ENCODE results near the gene ZNF423. TPM values are rescaled to one million over a fixed set of nuclear protein-coding genes. Genes with fewer than 3 reads are reported as not detected.

The ZNF423 gene
- total and polyA plus RNA-seq, 2 of the 13 experiments (the other 11 are each of a cell fraction or from before 2014, with no cell fraction given), result 0.07 to 0.31 TPM

DNA sequence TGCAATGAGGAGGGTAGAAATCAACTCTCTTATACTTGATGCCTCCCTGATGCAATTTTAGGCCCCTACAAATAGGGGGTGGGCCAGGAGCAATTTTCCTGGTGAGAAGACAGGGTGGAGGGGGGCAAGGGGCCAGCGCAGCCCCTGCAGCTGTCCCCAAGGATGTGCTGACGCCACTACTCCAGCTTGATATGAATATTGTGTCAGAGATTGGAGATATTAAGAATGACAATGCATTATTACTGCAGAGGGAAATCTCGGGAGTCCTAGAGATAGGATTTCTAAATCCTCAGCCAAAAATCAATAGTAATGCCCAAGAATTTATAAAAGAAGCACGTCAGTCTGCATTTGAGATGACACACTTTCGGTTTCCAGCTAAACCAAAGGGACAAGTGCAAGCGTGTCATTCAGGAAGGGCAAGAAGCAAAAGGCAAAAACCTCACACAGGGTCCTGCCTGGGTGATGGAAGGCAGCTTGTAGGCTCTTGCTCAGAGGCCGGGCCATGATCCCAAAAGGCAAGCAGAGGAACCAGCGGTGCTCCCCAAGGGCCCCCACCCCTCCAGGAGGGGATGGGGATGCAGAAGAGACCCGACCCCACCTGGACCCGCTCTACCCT lies 303.5 kb downstream of the ZNF423 start:
- Histone ChIP-seq H3K9me3 (ENCODE audit: low read length) (no peaks in the 10 kb centered on the region), H4K20me1 (ENCODE audit: insufficient read depth, low read length) (no peaks in the 10 kb centered on the region), H3K27ac (ENCODE audit: extremely low read length, insufficient read depth, low read length) (no peak overlapping the region), H3K79me2 (ENCODE audit: insufficient read depth, low read length) (no peaks in the 10 kb centered on the region), H3K4me2 (ENCODE audit: low read depth, low read length) (no peak overlapping the region), H3K36me3 (replicated peaks in 1 of 2; ENCODE audit: control insufficient read depth in 1 of 2, insufficient read depth in 2 of 2, low read length in 2 of 2) (no peaks in the 10 kb centered on the region), H2AFZ (ENCODE audit: low read length) (no peak overlapping the region), H3K9ac (ENCODE audit: insufficient read depth, low read depth, low read length) (no peak overlapping the region), H3K27me3 (ENCODE audit: control insufficient read depth in 1 of 2, insufficient read depth in 2 of 2, low read length in 2 of 2) (peaks cover 2 to 6% of the 10 kb centered on the region in 2 experiments; a peak in 2 of 5 replicates), H3K4me1 (ENCODE audit: insufficient read depth, low read length) (no peaks in the 10 kb centered on the region), H3K4me3 (replicated peaks in 1 of 3; ENCODE audit: insufficient read depth in 1 of 3, low read depth in 2 of 3, low read length in 3 of 3) (no peak overlapping the region)
- no TSS peak for BruUV-seq (replicated peaks)
- FAIRE-seq (no peak), DNase-seq (ENCODE audit: low spot score) (no peak), ATAC-seq (no peak)
- in situ Hi-C loops (cut with HindIII; ENCODE audit: extremely low pct_ligation_motif_present, low pct_unique_long_range_greater_than_20kb) (no loop called here), intact Hi-C loops (cut with micrococcal nuclease; ENCODE audit: unreplicated experiment) (no loop called here)
- ChIA-PET POLR2A (no interaction called here), CTCF (ENCODE audit: low intra/inter-chr PET ratio, low total read pairs) (no interaction called here)
- 12% methylated on average over 10 of the region's 10 CpGs for WGBS (ENCODE audit: low lambda C conversion rate)
- TF ChIP-seq KLF16 (CRISPR knock-in tag; IDR thresholded peaks at IDR 0.05), result no peak
- TF ChIP-seq, protein P1, sequence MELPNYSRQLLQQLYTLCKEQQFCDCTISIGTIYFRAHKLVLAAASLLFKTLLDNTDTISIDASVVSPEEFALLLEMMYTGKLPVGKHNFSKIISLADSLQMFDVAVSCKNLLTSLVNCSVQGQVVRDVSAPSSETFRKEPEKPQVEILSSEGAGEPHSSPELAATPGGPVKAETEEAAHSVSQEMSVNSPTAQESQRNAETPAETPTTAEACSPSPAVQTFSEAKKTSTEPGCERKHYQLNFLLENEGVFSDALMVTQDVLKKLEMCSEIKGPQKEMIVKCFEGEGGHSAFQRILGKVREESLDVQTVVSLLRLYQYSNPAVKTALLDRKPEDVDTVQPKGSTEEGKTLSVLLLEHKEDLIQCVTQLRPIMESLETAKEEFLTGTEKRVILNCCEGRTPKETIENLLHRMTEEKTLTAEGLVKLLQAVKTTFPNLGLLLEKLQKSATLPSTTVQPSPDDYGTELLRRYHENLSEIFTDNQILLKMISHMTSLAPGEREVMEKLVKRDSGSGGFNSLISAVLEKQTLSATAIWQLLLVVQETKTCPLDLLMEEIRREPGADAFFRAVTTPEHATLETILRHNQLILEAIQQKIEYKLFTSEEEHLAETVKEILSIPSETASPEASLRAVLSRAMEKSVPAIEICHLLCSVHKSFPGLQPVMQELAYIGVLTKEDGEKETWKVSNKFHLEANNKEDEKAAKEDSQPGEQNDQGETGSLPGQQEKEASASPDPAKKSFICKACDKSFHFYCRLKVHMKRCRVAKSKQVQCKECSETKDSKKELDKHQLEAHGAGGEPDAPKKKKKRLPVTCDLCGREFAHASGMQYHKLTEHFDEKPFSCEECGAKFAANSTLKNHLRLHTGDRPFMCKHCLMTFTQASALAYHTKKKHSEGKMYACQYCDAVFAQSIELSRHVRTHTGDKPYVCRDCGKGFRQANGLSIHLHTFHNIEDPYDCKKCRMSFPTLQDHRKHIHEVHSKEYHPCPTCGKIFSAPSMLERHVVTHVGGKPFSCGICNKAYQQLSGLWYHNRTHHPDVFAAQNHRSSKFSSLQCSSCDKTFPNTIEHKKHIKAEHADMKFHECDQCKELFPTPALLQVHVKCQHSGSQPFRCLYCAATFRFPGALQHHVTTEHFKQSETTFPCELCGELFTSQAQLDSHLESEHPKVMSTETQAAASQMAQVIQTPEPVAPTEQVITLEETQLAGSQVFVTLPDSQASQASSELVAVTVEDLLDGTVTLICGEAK (IDR thresholded peaks at IDR 0.05), result no peak
- TF ChIP-seq, protein P1 (CRISPR knock-in tag; IDR thresholded peaks at IDR 0.05), result no peak
- no peak for TF ChIP-seq SAFB2 (CRISPR knock-in tag; IDR thresholded peaks at IDR 0.05; ENCODE audit: borderline replicate concordance, low read depth)
- TF ChIP-seq, protein P2, sequence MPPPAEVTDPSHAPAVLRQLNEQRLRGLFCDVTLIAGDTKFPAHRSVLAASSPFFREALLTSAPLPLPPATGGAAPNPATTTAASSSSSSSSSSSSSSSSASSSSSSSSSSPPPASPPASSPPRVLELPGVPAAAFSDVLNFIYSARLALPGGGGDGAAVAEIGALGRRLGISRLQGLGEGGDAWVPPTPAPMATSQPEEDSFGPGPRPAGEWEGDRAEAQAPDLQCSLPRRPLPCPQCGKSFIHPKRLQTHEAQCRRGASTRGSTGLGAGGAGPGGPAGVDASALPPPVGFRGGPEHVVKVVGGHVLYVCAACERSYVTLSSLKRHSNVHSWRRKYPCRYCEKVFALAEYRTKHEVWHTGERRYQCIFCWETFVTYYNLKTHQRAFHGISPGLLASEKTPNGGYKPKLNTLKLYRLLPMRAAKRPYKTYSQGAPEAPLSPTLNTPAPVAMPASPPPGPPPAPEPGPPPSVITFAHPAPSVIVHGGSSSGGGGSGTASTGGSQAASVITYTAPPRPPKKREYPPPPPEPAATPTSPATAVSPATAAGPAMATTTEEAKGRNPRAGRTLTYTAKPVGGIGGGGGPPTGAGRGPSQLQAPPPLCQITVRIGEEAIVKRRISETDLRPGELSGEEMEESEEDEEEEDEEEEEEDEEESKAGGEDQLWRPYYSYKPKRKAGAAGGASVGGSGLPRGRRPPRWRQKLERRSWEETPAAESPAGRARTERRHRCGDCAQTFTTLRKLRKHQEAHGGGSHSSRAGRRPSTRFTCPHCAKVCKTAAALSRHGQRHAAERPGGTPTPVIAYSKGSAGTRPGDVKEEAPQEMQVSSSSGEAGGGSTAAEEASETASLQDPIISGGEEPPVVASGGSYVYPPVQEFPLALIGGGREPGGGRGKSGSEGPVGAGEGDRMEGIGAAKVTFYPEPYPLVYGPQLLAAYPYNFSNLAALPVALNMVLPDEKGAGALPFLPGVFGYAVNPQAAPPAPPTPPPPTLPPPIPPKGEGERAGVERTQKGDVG (CRISPR knock-in tag; IDR thresholded peaks at IDR 0.05; ENCODE audit: borderline replicate concordance), result no peak
- TF ChIP-seq, protein P3, sequence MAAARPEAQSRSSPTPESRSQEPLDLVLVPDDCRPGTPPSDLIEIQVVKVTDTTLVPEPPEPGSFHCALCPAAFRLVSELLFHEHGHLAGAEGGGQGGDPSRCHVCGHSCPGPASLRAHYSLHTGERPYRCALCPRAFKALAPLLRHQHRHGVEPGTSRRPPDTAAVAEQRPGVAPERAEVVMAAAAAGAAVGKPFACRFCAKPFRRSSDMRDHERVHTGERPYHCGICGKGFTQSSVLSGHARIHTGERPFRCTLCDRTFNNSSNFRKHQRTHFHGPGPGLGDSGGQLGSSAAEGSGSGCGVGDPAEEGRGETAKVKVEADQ (CRISPR knock-in tag; IDR thresholded peaks at IDR 0.05; ENCODE audit: borderline replicate concordance), result no peak
- TF ChIP-seq ISX (CRISPR knock-in tag; conservative IDR thresholded peaks at IDR 0.05), result no peak
- no peak for TF ChIP-seq ZNF850 (CRISPR knock-in tag; conservative IDR thresholded peaks at IDR 0.05)
- TF ChIP-seq ZNF430 (CRISPR knock-in tag; IDR thresholded peaks at IDR 0.05), result no peak

Data from HepG2 (cell line).